ENCODE results near the gene ROCK2. TPM values are rescaled to one million over a fixed set of nuclear protein-coding genes. Genes with fewer than 3 reads are reported as not detected.

ROCK2 gene
- polyA plus RNA-seq, 1 of the 3 experiments (the other 2 are of a cell fraction), result 4.2 TPM

DNA sequence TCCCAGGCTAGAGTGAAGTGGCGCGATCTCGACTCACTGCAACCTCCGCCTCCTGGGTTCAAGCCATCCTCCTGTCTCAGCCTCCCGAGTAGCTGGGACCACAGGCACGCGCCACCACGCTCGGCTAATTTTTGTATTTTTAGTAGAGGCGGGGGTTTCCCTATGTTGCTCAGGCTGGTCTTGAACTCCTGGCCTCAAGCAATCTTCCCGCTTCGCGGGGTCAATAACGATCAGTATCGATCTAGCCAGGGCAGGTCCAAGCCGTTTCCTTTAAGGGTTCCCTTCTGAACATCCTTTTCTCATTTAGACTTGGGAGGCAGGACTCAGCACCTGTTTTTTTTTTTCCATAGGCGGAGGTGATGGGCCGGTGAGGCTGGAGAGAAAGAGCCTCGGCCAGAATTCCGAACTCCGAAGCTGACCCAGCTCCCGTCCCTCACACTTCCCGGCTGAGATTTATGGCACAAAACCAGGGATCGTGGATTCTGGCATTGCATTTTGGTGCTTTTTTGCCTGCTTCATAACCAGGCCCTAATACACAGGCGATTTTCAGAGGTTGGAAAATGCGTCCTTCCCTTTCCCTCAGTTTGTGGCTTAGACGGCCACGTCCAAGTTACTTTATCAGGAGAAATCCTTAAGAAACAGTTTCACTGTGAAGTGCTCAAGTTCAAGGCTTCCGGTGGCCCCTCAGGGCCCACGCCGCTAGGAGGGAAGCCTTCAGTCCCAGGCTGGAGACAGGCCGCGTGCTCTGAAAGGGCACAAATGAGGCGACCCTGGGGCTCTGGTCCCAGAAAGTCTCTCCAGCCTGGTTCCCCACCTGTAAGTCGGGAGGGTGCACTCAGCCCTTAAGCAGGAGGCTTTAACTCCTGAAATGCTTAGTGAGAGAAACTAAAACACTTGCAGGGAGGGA is 190.2 kb downstream of the ROCK2 start:
- no peak for DNase-seq
- 81% methylated on average over 35 of the region's 35 CpGs for WGBS (ENCODE audit: low lambda C conversion rate)

DNA sequence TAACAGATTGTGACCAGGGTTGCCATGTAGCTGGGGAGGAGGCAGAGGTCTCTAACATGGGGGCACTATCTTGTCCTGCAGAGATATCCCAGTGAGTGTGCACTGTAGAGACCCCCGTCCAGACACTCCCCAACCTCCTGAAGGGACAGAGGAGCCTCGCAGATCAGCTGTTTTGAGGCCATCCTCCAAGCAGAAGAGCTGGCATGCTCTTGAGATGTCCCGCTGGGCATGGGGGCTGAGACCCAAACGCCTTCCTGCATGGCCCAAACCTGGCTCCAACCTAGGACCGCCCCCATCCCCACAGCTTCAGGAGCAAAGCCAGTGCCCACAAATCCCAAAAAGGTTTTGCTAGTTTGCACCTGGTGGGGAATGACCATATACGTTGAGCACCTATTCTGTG is 191.8 kb downstream of the ROCK2 start:
- no peaks in the 10 kb centered on the region for H3K36me3 ChIP-seq (replicated peaks in 1 of 2; ENCODE audit: control insufficient read depth in 1 of 2, insufficient read depth in 2 of 2, low read length in 1 of 2)
- no peak overlapping the region for H3K4me3 ChIP-seq (ENCODE audit: low read depth in 2 of 2, low read length in 1 of 2)
- no peak overlapping the region for H3K4me2 ChIP-seq
- 98% methylated on average over 6 of the region's 6 CpGs for WGBS (ENCODE audit: low lambda C conversion rate)
- ChIA-PET CTCF (interaction anchor here (1.2 to 2.8 kb wide), 5 partner anchors 20 to 320 kb away, joined by 3 to 32 read pairs (median 5); a partner anchor contains a TSS), POLR2A (no interaction called here)
- H3K27me3 ChIP-seq (ENCODE audit: insufficient read depth), result no peaks in the 10 kb centered on the region
- no peaks in the 10 kb centered on the region for H3K9me3 ChIP-seq
- peaks cover 0 to 15% of the 10 kb centered on the region in 2 experiments; a peak in 1 of 4 replicates for H3K4me1 ChIP-seq (ENCODE audit: control insufficient read depth in 1 of 2, insufficient read depth in 2 of 2, low read depth in 1 of 2, low read length in 1 of 2)
- TF ChIP-seq GATA2 (CRISPR knock-in tag; IDR thresholded peaks at IDR 0.05) (no peak), FOXM1 (IDR thresholded peaks at IDR 0.05; ENCODE audit: low read depth) (no peak), EZH2phosphoT487 (IDR thresholded peaks at IDR 0.05; ENCODE audit: borderline replicate concordance, low read depth) (no peak), TAF1 (IDR thresholded peaks at IDR 0.05; ENCODE audit: borderline replicate concordance, low read depth, low read length) (no peak), TCF12 (IDR thresholded peaks at IDR 0.05) (no peak), FOXJ3 (CRISPR knock-in tag; IDR thresholded peaks at IDR 0.05) (no peak), SMC3 (IDR thresholded peaks at IDR 0.05; ENCODE audit: low read depth, low read length) (no peak), MXI1 (IDR thresholded peaks at IDR 0.05; ENCODE audit: low read depth, low read length) (no peak), MEF2A (IDR thresholded peaks at IDR 0.05; ENCODE audit: borderline replicate concordance, low read depth) (no peak), RFX5 (IDR thresholded peaks at IDR 0.05; ENCODE audit: low read length) (no peak), RAD21 (IDR thresholded peaks at IDR 0.05; ENCODE audit: low read length) (no peak), RXRA (IDR thresholded peaks at IDR 0.05; ENCODE audit: borderline replicate concordance, low read depth) (no peak)
- TF ChIP-seq, protein P1, sequence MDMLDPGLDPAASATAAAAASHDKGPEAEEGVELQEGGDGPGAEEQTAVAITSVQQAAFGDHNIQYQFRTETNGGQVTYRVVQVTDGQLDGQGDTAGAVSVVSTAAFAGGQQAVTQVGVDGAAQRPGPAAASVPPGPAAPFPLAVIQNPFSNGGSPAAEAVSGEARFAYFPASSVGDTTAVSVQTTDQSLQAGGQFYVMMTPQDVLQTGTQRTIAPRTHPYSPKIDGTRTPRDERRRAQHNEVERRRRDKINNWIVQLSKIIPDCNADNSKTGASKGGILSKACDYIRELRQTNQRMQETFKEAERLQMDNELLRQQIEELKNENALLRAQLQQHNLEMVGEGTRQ (IDR thresholded peaks at IDR 0.05; ENCODE audit: borderline replicate concordance, low read depth, low read length), result no peak
- TF ChIP-seq, protein P2, sequence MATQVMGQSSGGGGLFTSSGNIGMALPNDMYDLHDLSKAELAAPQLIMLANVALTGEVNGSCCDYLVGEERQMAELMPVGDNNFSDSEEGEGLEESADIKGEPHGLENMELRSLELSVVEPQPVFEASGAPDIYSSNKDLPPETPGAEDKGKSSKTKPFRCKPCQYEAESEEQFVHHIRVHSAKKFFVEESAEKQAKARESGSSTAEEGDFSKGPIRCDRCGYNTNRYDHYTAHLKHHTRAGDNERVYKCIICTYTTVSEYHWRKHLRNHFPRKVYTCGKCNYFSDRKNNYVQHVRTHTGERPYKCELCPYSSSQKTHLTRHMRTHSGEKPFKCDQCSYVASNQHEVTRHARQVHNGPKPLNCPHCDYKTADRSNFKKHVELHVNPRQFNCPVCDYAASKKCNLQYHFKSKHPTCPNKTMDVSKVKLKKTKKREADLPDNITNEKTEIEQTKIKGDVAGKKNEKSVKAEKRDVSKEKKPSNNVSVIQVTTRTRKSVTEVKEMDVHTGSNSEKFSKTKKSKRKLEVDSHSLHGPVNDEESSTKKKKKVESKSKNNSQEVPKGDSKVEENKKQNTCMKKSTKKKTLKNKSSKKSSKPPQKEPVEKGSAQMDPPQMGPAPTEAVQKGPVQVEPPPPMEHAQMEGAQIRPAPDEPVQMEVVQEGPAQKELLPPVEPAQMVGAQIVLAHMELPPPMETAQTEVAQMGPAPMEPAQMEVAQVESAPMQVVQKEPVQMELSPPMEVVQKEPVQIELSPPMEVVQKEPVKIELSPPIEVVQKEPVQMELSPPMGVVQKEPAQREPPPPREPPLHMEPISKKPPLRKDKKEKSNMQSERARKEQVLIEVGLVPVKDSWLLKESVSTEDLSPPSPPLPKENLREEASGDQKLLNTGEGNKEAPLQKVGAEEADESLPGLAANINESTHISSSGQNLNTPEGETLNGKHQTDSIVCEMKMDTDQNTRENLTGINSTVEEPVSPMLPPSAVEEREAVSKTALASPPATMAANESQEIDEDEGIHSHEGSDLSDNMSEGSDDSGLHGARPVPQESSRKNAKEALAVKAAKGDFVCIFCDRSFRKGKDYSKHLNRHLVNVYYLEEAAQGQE (IDR thresholded peaks at IDR 0.05; ENCODE audit: low read depth, low read length), result no peak
- TF ChIP-seq, protein P3, sequence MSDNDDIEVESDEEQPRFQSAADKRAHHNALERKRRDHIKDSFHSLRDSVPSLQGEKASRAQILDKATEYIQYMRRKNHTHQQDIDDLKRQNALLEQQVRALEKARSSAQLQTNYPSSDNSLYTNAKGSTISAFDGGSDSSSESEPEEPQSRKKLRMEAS (IDR thresholded peaks at IDR 0.05; ENCODE audit: low read depth), result no peak
- TF ChIP-seq, protein P4, sequence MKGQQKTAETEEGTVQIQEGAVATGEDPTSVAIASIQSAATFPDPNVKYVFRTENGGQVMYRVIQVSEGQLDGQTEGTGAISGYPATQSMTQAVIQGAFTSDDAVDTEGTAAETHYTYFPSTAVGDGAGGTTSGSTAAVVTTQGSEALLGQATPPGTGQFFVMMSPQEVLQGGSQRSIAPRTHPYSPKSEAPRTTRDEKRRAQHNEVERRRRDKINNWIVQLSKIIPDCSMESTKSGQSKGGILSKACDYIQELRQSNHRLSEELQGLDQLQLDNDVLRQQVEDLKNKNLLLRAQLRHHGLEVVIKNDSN (IDR thresholded peaks at IDR 0.05; ENCODE audit: borderline replicate concordance, low read depth), result no peak
- no peak overlapping the region for H2AFZ ChIP-seq (ENCODE audit: low read depth)
- H3K27ac ChIP-seq (ENCODE audit: low read depth in 2 of 2, low read length in 1 of 2), result no peak overlapping the region
- DNase-seq, result no peak
- peaks cover 11% of the 10 kb centered on the region for H3F3A ChIP-seq (replicated peaks; ENCODE audit: insufficient read depth)
- H3K79me2 ChIP-seq (ENCODE audit: insufficient read depth), result peaks cover 14% of the 10 kb centered on the region; the same call in 1 of the 2 replicates
- no peak overlapping the region for H3K9ac ChIP-seq
- H3K9me2 ChIP-seq, result no peaks in the 10 kb centered on the region
- H4K20me1 ChIP-seq (ENCODE audit: insufficient read depth), result no peaks in the 10 kb centered on the region

More for the DNA sequence above, 190.2 kb downstream of the ROCK2 start:
- peak overlapping the region; percentile 85 for H3K9ac ChIP-seq
- H3K9me2 ChIP-seq, result no peaks in the 10 kb centered on the region
- no peaks in the 10 kb centered on the region for H3K9me3 ChIP-seq
- no peaks in the 10 kb centered on the region for H3K27me3 ChIP-seq (ENCODE audit: insufficient read depth)
- TF ChIP-seq NFIC (IDR thresholded peaks at IDR 0.05; ENCODE audit: borderline replicate concordance) (no peak), MEF2A (IDR thresholded peaks at IDR 0.05; ENCODE audit: borderline replicate concordance, low read depth) (no peak)
- no peaks in the 10 kb centered on the region for H4K20me1 ChIP-seq (ENCODE audit: insufficient read depth)
- no peaks in the 10 kb centered on the region for H3K36me3 ChIP-seq (replicated peaks in 1 of 2; ENCODE audit: control insufficient read depth in 1 of 2, insufficient read depth in 2 of 2, low read length in 1 of 2)
- peaks cover 14% of the 10 kb centered on the region; the same call in 1 of the 2 replicates for H3K79me2 ChIP-seq (ENCODE audit: insufficient read depth)
- peak overlapping the region; percentile 92 for H3K4me2 ChIP-seq
- ChIA-PET CTCF (interaction anchor here (0.8 to 2.8 kb wide), 6 partner anchors 10 to 428 kb away, joined by 3 to 32 read pairs (median 4); a partner anchor contains a TSS), POLR2A (no interaction called here)
- H2AFZ ChIP-seq (ENCODE audit: low read depth), result peak overlapping the region; percentile 100
- peak overlapping the region; percentile 6 to 82 for H3K27ac ChIP-seq (ENCODE audit: low read depth in 2 of 2, low read length in 1 of 2)
- peaks cover 0 to 19% of the 10 kb centered on the region in 2 experiments; a peak in 1 of 4 replicates for H3K4me1 ChIP-seq (ENCODE audit: control insufficient read depth in 1 of 2, insufficient read depth in 2 of 2, low read depth in 1 of 2, low read length in 1 of 2)
- H3K4me3 ChIP-seq (ENCODE audit: low read depth in 2 of 2, low read length in 1 of 2), result peak overlapping the region; percentile 47 to 63
- H3F3A ChIP-seq (replicated peaks; ENCODE audit: insufficient read depth), result peaks cover 11% of the 10 kb centered on the region

All from SK-N-SH (cell line).